Measurements from ENCODE around the gene GGNBP2. TPM values are rescaled to one million over a fixed set of nuclear protein-coding genes. Genes with fewer than 3 reads are reported as not detected.

Gene GGNBP2
- total and polyA plus RNA-seq, 2 donors = 55.5 to 119 TPM

GRCh38 chr17:36510636-36511035 is 34.1 kb upstream of the GGNBP2 start:
- H3K27me3 ChIP-seq (ENCODE audit: control insufficient read depth in 2 of 2, insufficient read depth in 1 of 2, low read length in 1 of 2) = no peaks in the 10 kb centered on the region
- no peak for DNase-seq (ENCODE audit: low read depth in 6 of 9, low spot score in 9 of 9)
- no peak overlapping the region for H3K4me3 ChIP-seq (ENCODE audit: low read length in 2 of 2)
- peaks cover 47 to 48% of the 10 kb centered on the region in 2 donors for H3K36me3 ChIP-seq (ENCODE audit: control insufficient read depth in 2 of 2, insufficient read depth in 2 of 2, low read length in 1 of 2)
- no peaks in the 10 kb centered on the region for H3K4me1 ChIP-seq (ENCODE audit: control insufficient read depth in 2 of 2, insufficient read depth in 2 of 2, low read length in 2 of 2)
- no peak overlapping the region for H3K27ac ChIP-seq (ENCODE audit: low read depth in 1 of 2, low read length in 1 of 2)
- 95% methylated on average over 14 of the region's 14 CpGs for WGBS
- no peaks in the 10 kb centered on the region for H3K9me3 ChIP-seq (ENCODE audit: control insufficient read depth in 2 of 2, insufficient read depth in 1 of 2, low read length in 1 of 2)

GRCh38 chr17:36511216-36511615 is 33.5 kb upstream of the GGNBP2 start:
- Histone ChIP-seq H3K9me3 (ENCODE audit: control insufficient read depth in 2 of 2, insufficient read depth in 1 of 2, low read length in 1 of 2) (no peaks in the 10 kb centered on the region), H3K27me3 (ENCODE audit: control insufficient read depth in 2 of 2, insufficient read depth in 1 of 2, low read length in 1 of 2) (no peaks in the 10 kb centered on the region), H3K4me3 (ENCODE audit: low read length in 2 of 2) (no peak overlapping the region), H3K36me3 (ENCODE audit: control insufficient read depth in 2 of 2, insufficient read depth in 2 of 2, low read length in 1 of 2) (peaks cover 42 to 47% of the 10 kb centered on the region in 2 donors), H3K4me1 (ENCODE audit: control insufficient read depth in 2 of 2, insufficient read depth in 2 of 2, low read length in 2 of 2) (no peaks in the 10 kb centered on the region), H3K27ac (ENCODE audit: low read depth in 1 of 2, low read length in 1 of 2) (no peak overlapping the region)
- no peak for DNase-seq (ENCODE audit: low read depth in 6 of 9, low spot score in 9 of 9)
- 97% methylated on average over 6 of the region's 6 CpGs for WGBS

- Histone ChIP-seq H3K4me3 (ENCODE audit: low read length in 2 of 2) (no peak overlapping the region), H3K27me3 (ENCODE audit: control insufficient read depth in 2 of 2, insufficient read depth in 1 of 2, low read length in 1 of 2) (no peaks in the 10 kb centered on the region), H3K27ac (ENCODE audit: low read depth in 1 of 2, low read length in 1 of 2) (no peak overlapping the region), H3K36me3 (ENCODE audit: control insufficient read depth in 2 of 2, insufficient read depth in 2 of 2, low read length in 1 of 2) (peaks cover 27 to 44% of the 10 kb centered on the region in 2 donors), H3K4me1 (ENCODE audit: control insufficient read depth in 2 of 2, insufficient read depth in 2 of 2, low read length in 2 of 2) (no peaks in the 10 kb centered on the region), H3K9me3 (ENCODE audit: control insufficient read depth in 2 of 2, insufficient read depth in 1 of 2, low read length in 1 of 2) (no peaks in the 10 kb centered on the region)
- WGBS = over 99% methylated on average over 5 of the region's 5 CpGs
- DNase-seq (ENCODE audit: low read depth in 6 of 9, low spot score in 9 of 9) = no peak
Measured at GRCh38 chr17:36512641-36513040, 32.1 kb upstream of the GGNBP2 start.

- no peak for DNase-seq (ENCODE audit: low read depth in 6 of 9, low spot score in 9 of 9)
Measured at GRCh38 chr17:36514856-36515255, 29.9 kb upstream of the GGNBP2 start.

GRCh38 chr17:36515837-36516236 is 28.9 kb upstream of the GGNBP2 start:
- peaks cover 16 to 28% of the 10 kb centered on the region in 2 donors for H3K36me3 ChIP-seq (ENCODE audit: control insufficient read depth in 2 of 2, insufficient read depth in 2 of 2, low read length in 1 of 2)
- H3K27me3 ChIP-seq (ENCODE audit: control insufficient read depth in 2 of 2, insufficient read depth in 1 of 2, low read length in 1 of 2) = no peaks in the 10 kb centered on the region
- H3K9me3 ChIP-seq (ENCODE audit: control insufficient read depth in 2 of 2, insufficient read depth in 1 of 2, low read length in 1 of 2) = no peaks in the 10 kb centered on the region
- no peak overlapping the region for H3K4me3 ChIP-seq (ENCODE audit: low read length in 2 of 2)
- WGBS = 99% methylated on average over 4 of the region's 4 CpGs
- H3K27ac ChIP-seq (ENCODE audit: low read depth in 1 of 2, low read length in 1 of 2) = no peak overlapping the region
- DNase-seq (ENCODE audit: low read depth in 6 of 9, low spot score in 9 of 9) = no peak
- H3K4me1 ChIP-seq (ENCODE audit: control insufficient read depth in 2 of 2, insufficient read depth in 2 of 2, low read length in 2 of 2) = no peaks in the 10 kb centered on the region

More at GRCh38 chr17:36514856-36515255, 29.9 kb upstream of the GGNBP2 start:
- Histone ChIP-seq H3K9me3 (ENCODE audit: control insufficient read depth in 2 of 2, insufficient read depth in 1 of 2, low read length in 1 of 2) (no peaks in the 10 kb centered on the region), H3K27ac (ENCODE audit: low read depth in 1 of 2, low read length in 1 of 2) (no peak overlapping the region), H3K36me3 (ENCODE audit: control insufficient read depth in 2 of 2, insufficient read depth in 2 of 2, low read length in 1 of 2) (peaks cover 24 to 31% of the 10 kb centered on the region in 2 donors), H3K27me3 (ENCODE audit: control insufficient read depth in 2 of 2, insufficient read depth in 1 of 2, low read length in 1 of 2) (no peaks in the 10 kb centered on the region), H3K4me1 (ENCODE audit: control insufficient read depth in 2 of 2, insufficient read depth in 2 of 2, low read length in 2 of 2) (no peaks in the 10 kb centered on the region), H3K4me3 (ENCODE audit: low read length in 2 of 2) (no peak overlapping the region)
- 98% methylated on average over 3 of the region's 3 CpGs for WGBS

- DNase-seq (ENCODE audit: low read depth in 6 of 9, low spot score in 9 of 9) = no peak
- Histone ChIP-seq H3K4me1 (ENCODE audit: control insufficient read depth in 2 of 2, insufficient read depth in 2 of 2, low read length in 2 of 2) (no peaks in the 10 kb centered on the region), H3K27me3 (ENCODE audit: control insufficient read depth in 2 of 2, insufficient read depth in 1 of 2, low read length in 1 of 2) (no peaks in the 10 kb centered on the region), H3K4me3 (ENCODE audit: low read length in 2 of 2) (no peak overlapping the region), H3K9me3 (ENCODE audit: control insufficient read depth in 2 of 2, insufficient read depth in 1 of 2, low read length in 1 of 2) (no peaks in the 10 kb centered on the region), H3K36me3 (ENCODE audit: control insufficient read depth in 2 of 2, insufficient read depth in 2 of 2, low read length in 1 of 2) (peaks cover 30 to 36% of the 10 kb centered on the region in 2 donors), H3K27ac (ENCODE audit: low read depth in 1 of 2, low read length in 1 of 2) (no peak overlapping the region)
- WGBS = over 99% methylated on average over 2 of the region's 2 CpGs
Measured at GRCh38 chr17:36523113-36523512, 21.6 kb upstream of the GGNBP2 start.

GRCh38 chr17:36524428-36524876 is 20.3 kb upstream of the GGNBP2 start:
- no peak overlapping the region for H3K4me3 ChIP-seq (ENCODE audit: low read length in 2 of 2)
- WGBS = 85% methylated on average over 4 of the region's 4 CpGs
- no peaks in the 10 kb centered on the region for H3K27me3 ChIP-seq (ENCODE audit: control insufficient read depth in 2 of 2, insufficient read depth in 1 of 2, low read length in 1 of 2)
- no peaks in the 10 kb centered on the region for H3K9me3 ChIP-seq (ENCODE audit: control insufficient read depth in 2 of 2, insufficient read depth in 1 of 2, low read length in 1 of 2)
- H3K36me3 ChIP-seq (ENCODE audit: control insufficient read depth in 2 of 2, insufficient read depth in 2 of 2, low read length in 1 of 2) = peaks cover 33 to 45% of the 10 kb centered on the region in 2 donors
- H3K4me1 ChIP-seq (ENCODE audit: control insufficient read depth in 2 of 2, insufficient read depth in 2 of 2, low read length in 2 of 2) = no peaks in the 10 kb centered on the region
- H3K27ac ChIP-seq (ENCODE audit: low read depth in 1 of 2, low read length in 1 of 2) = no peak overlapping the region
- DNase-seq (ENCODE audit: low read depth in 6 of 9, low spot score in 9 of 9) = no peak

GRCh38 chr17:36525113-36525512 is 19.6 kb upstream of the GGNBP2 start:
- H3K27me3 ChIP-seq (ENCODE audit: control insufficient read depth in 2 of 2, insufficient read depth in 1 of 2, low read length in 1 of 2) = no peaks in the 10 kb centered on the region

GRCh38 chr17:36525888-36526287 is 18.8 kb upstream of the GGNBP2 start:
- DNase-seq (ENCODE audit: low read depth in 6 of 9, low spot score in 9 of 9) = no peak
- H3K27me3 ChIP-seq (ENCODE audit: control insufficient read depth in 2 of 2, insufficient read depth in 1 of 2, low read length in 1 of 2) = no peaks in the 10 kb centered on the region
- H3K36me3 ChIP-seq (ENCODE audit: control insufficient read depth in 2 of 2, insufficient read depth in 2 of 2, low read length in 1 of 2) = peaks cover 33 to 45% of the 10 kb centered on the region in 2 donors
- no peak overlapping the region for H3K4me3 ChIP-seq (ENCODE audit: low read length in 2 of 2)
- H3K4me1 ChIP-seq (ENCODE audit: control insufficient read depth in 2 of 2, insufficient read depth in 2 of 2, low read length in 2 of 2) = no peaks in the 10 kb centered on the region
- no peaks in the 10 kb centered on the region for H3K9me3 ChIP-seq (ENCODE audit: control insufficient read depth in 2 of 2, insufficient read depth in 1 of 2, low read length in 1 of 2)
- over 99% methylated on average over 6 of the region's 6 CpGs for WGBS
- no peak overlapping the region for H3K27ac ChIP-seq (ENCODE audit: low read depth in 1 of 2, low read length in 1 of 2)

More at GRCh38 chr17:36525113-36525512, 19.6 kb upstream of the GGNBP2 start:
- no peak for DNase-seq (ENCODE audit: low read depth in 6 of 9, low spot score in 9 of 9)
- no peaks in the 10 kb centered on the region for H3K4me1 ChIP-seq (ENCODE audit: control insufficient read depth in 2 of 2, insufficient read depth in 2 of 2, low read length in 2 of 2)
- H3K36me3 ChIP-seq (ENCODE audit: control insufficient read depth in 2 of 2, insufficient read depth in 2 of 2, low read length in 1 of 2) = peaks cover 33 to 45% of the 10 kb centered on the region in 2 donors
- 99% methylated on average over 2 of the region's 2 CpGs for WGBS
- H3K4me3 ChIP-seq (ENCODE audit: low read length in 2 of 2) = no peak overlapping the region
- no peak overlapping the region for H3K27ac ChIP-seq (ENCODE audit: low read depth in 1 of 2, low read length in 1 of 2)
- no peaks in the 10 kb centered on the region for H3K9me3 ChIP-seq (ENCODE audit: control insufficient read depth in 2 of 2, insufficient read depth in 1 of 2, low read length in 1 of 2)
